PFSK-1 (cell line): ENCODE measurements around the gene NDUFB5.

Source experiments
- FOXP2 ChIP-seq: optimal IDR thresholded peaks from 2 replicates; pipeline ENCODE3; 2011; ENCODE audit warnings: borderline replicate concordance, control low read depth, inconsistent platforms; ENCODE audit not compliant: insufficient read depth; ENCODE audit errors: extremely low read length, extremely low read depth
- POLR2AphosphoS5 ChIP-seq: IDR thresholded peaks from 2 replicates; pipeline ENCODE4 v1.6.1; 2012; ENCODE audit warnings: low read depth, mild to moderate bottlenecking, control low read depth, low read length, moderate library complexity
- REST ChIP-seq, 2 experiments: IDR thresholded peaks; 2 replicates each; pipeline versions ENCODE4 v1.6.1 to v1.8.0; 2011 to 2012; ENCODE audit warnings: low read depth in 2 of 2, low read length in 2 of 2, control low read depth in 1 of 2, inconsistent platforms in 1 of 2, mild to moderate bottlenecking in 1 of 2, moderate library complexity in 1 of 2; ENCODE audit not compliant: insufficient read depth in 1 of 2
- SIN3A ChIP-seq: IDR thresholded peaks from 2 replicates; pipeline ENCODE4 v1.6.1; 2012; ENCODE audit warnings: mild to moderate bottlenecking, low read length, moderate library complexity, borderline replicate concordance; ENCODE audit not compliant: insufficient read depth
- TAF1 ChIP-seq: IDR thresholded peaks from 2 replicates; pipeline ENCODE4 v1.6.1; 2012; ENCODE audit warnings: low read length, control low read depth, borderline replicate concordance; ENCODE audit not compliant: insufficient read depth

Gene NDUFB5

GRCh38 chr3:179671309-179671708 lies 66.7 kb downstream of the NDUFB5 start:
- TF ChIP-seq TAF1 (no peak), REST (IDR thresholded peaks at IDR 0.05; ENCODE audit: insufficient read depth in 1 of 2, low read depth in 2 of 2, low read length in 2 of 2) (no peak), POLR2AphosphoS5 (no peak), SIN3A (no peak), FOXP2 (no peak)

GRCh38 chr3:179671747-179672242 lies 67.2 kb downstream of the NDUFB5 start:
- TF ChIP-seq FOXP2 (peak; percentile 40), SIN3A (0 out of 2 replicates have a peak, but pooled peaks have one; percentile 25), POLR2AphosphoS5 (no peak), TAF1 (no peak), REST (IDR thresholded peaks at IDR 0.05; ENCODE audit: insufficient read depth in 1 of 2, low read depth in 2 of 2, low read length in 2 of 2) (no peak)

GRCh38 chr3:179672918-179673317 lies 68.3 kb downstream of the NDUFB5 start:
- no peak for TF ChIP-seq SIN3A
- no peak for TF ChIP-seq REST (IDR thresholded peaks at IDR 0.05; ENCODE audit: insufficient read depth in 1 of 2, low read depth in 2 of 2, low read length in 2 of 2)
- TF ChIP-seq POLR2AphosphoS5: no peak
- TF ChIP-seq FOXP2: no peak
- no peak for TF ChIP-seq TAF1

GRCh38 chr3:179673523-179673922 lies 68.9 kb downstream of the NDUFB5 start:
- TF ChIP-seq SIN3A (no peak), TAF1 (no peak), FOXP2 (no peak), POLR2AphosphoS5 (no peak), REST (IDR thresholded peaks at IDR 0.05; ENCODE audit: insufficient read depth in 1 of 2, low read depth in 2 of 2, low read length in 2 of 2) (no peak)

GRCh38 chr3:179676081-179676480 lies 71.5 kb downstream of the NDUFB5 start:
- TF ChIP-seq FOXP2 (no peak), POLR2AphosphoS5 (no peak)
